Keratinocyte (primary cell): Measurements from ENCODE around the gene CACHD1. TPM values are rescaled to one million over a fixed set of nuclear protein-coding genes. Genes with fewer than 3 reads are reported as not detected.

Experiments
- DNase-seq: peaks from one replicate; pipeline ENCODE4 v3.0.0-alpha.2; 2011; ENCODE audit warnings: low read depth, missing footprints, low spot score
- FAIRE-seq: peaks from 2 replicates; lab custom pipeline; 2011; peaks lifted over from hg19 to GRCh38; lab: Jason Lieb, UNC
- H2AFZ ChIP-seq: 2 replicates; pipeline ENCODE4 v1.6.0; 2012; ENCODE audit warnings: low read length, control low read depth, inconsistent platforms; ENCODE audit not compliant: control insufficient read depth
- H3K27ac ChIP-seq: 2 replicates; pipeline ENCODE4 v1.5.1; 2011; ENCODE audit warnings: low read length; ENCODE audit not compliant: control insufficient read depth, insufficient read depth
- H3K27me3 ChIP-seq: 3 replicates; pipeline ENCODE4 v1.6.0; 2011; ENCODE audit warnings: low read length; ENCODE audit not compliant: control insufficient read depth, insufficient read depth; ENCODE audit errors: extremely low read depth
- H3K36me3 ChIP-seq, 2 experiments: 2 replicates in 1 of 2; 3 replicates in 1 of 2; pipeline ENCODE4 v1.5.1; 2011; ENCODE audit warnings: low read length in 2 of 2, mild to moderate bottlenecking in 1 of 2; ENCODE audit not compliant: control insufficient read depth in 2 of 2, insufficient read depth in 2 of 2; ENCODE audit errors: extremely low read depth in 1 of 2
- H3K4me1 ChIP-seq: 3 replicates; pipeline ENCODE4 v1.5.1; 2011; ENCODE audit warnings: low read length; ENCODE audit not compliant: control insufficient read depth, insufficient read depth; ENCODE audit errors: extremely low read depth
- H3K4me2 ChIP-seq: 3 replicates; pipeline ENCODE4 v1.6.0; 2011; ENCODE audit warnings: low read depth, low read length; ENCODE audit not compliant: control insufficient read depth, insufficient read depth; ENCODE audit errors: extremely low read depth
- H3K4me3 ChIP-seq, 3 experiments: fragments of 200-600 bp in 1 of 3; sonication (generic) in 1 of 3; 2 replicates in 2 of 3; 3 replicates in 1 of 3; pipeline ENCODE4 v1.5.1; 2011 to 2016; ENCODE audit warnings: low read length in 3 of 3, mild to moderate bottlenecking in 3 of 3, control low read depth in 2 of 3, inconsistent platforms in 1 of 3, low read depth in 1 of 3, mixed read lengths in 1 of 3, mixed run types in 1 of 3, moderate library complexity in 1 of 3; ENCODE audit not compliant: control insufficient read depth in 2 of 3, insufficient read depth in 2 of 3; ENCODE audit errors: extremely low read depth in 1 of 3
- H3K79me2 ChIP-seq: 2 replicates; pipeline ENCODE4 v1.6.0; 2012; ENCODE audit warnings: low read length; ENCODE audit not compliant: control insufficient read depth, insufficient read depth
- H3K9ac ChIP-seq: 3 replicates; pipeline ENCODE4 v1.6.0; 2011; ENCODE audit warnings: low read length; ENCODE audit not compliant: control insufficient read depth, insufficient read depth; ENCODE audit errors: extremely low read depth
- H3K9me1 ChIP-seq: 3 replicates; pipeline ENCODE4 v1.6.0; 2011; ENCODE audit warnings: low read length; ENCODE audit not compliant: control insufficient read depth, insufficient read depth; ENCODE audit errors: extremely low read depth
- H3K9me3 ChIP-seq: 2 replicates; pipeline ENCODE4 v1.5.1; 2012; ENCODE audit warnings: low read depth, low read length; ENCODE audit not compliant: control insufficient read depth
- H4K20me1 ChIP-seq: 3 replicates; pipeline ENCODE4 v1.6.0; 2011; ENCODE audit warnings: low read length; ENCODE audit not compliant: control insufficient read depth, insufficient read depth; ENCODE audit errors: extremely low read depth
- EZH2 ChIP-seq: IDR thresholded peaks from one replicate; pipeline ENCODE4 v1.6.1; 2012; ENCODE audit warnings: inconsistent platforms, mild to moderate bottlenecking, low read length, moderate library complexity
- dilution Hi-C: fragments of 300-500 bp; cut with MboI; formaldehyde crosslinking; loops from one replicate; pipeline ENCODE4 v1.7.0; 2020; ENCODE audit warnings: low sequenced_read_pairs; ENCODE audit not compliant: extremely low pct_ligation_motif_present
- polyA plus RNA-seq, 5 experiments: library from polyadenylated mRNA; depleted of rRNA in 3 of 5; stranded (reverse) in 3 of 5; stranded (forward) in 1 of 5; unstranded in 1 of 5; fragments of >200 nt; gene quantifications; 1 replicate in 1 of 5; 2 replicates in 3 of 5; 3 replicates in 1 of 5; pipeline versions ENCODE4 v1.2.1 to v1.2.3, GENCODE V29; 2011 to 2012; ENCODE audit warnings: missing spikeins in 2 of 5, low read depth in 1 of 5, low replicate concordance in 1 of 5
- TF ChIP-seq, protein P1 (sequence below), 3 experiments: IDR thresholded peaks in 1 of 3; conservative IDR thresholded peaks in 1 of 3; optimal IDR thresholded peaks in 1 of 3; 2 replicates in 2 of 3; 3 replicates in 1 of 3; pipeline versions ENCODE3 to v1.5.1; 2011; ENCODE audit warnings: low read length in 3 of 3, mild to moderate bottlenecking in 3 of 3, moderate library complexity in 2 of 3, control low read depth in 1 of 3, inconsistent platforms in 1 of 3; ENCODE audit not compliant: insufficient read depth in 2 of 3; ENCODE audit errors: extremely low read depth in 1 of 3

CACHD1 gene
- polyA plus RNA-seq, 1 donor (not counting 4 experiments of a cell fraction or from before 2014, with no cell fraction given) = 2.4 TPM

DNA sequence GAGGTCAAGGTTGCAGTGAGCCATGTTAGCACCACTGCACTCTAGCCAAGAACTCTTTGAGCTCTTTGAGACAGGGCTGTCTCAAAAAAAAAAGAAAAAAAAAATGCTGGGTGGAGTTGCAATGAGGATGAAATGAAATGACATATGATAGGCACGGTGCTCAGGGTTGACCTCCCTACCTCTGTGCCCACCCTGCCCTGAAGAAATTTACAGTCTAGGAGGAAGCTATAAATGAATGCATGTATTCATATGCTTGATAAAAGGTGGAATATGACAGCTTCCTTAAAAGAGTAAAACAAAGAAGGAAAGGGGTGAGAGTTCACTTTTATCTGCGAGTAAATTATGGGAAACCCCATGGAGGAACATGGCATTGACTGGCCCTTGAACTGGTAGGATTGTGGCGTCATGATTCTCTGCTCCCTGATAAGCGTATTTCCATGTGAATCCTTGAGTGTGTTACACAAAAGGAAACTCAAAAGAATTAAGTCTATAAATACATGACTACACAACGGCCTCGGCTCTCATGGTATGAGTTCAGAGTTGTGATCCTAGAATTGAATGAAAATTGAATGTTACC, 215.9 kb downstream of the CACHD1 start:
- TF ChIP-seq EZH2 = no peak
- TF ChIP-seq, protein P1, sequence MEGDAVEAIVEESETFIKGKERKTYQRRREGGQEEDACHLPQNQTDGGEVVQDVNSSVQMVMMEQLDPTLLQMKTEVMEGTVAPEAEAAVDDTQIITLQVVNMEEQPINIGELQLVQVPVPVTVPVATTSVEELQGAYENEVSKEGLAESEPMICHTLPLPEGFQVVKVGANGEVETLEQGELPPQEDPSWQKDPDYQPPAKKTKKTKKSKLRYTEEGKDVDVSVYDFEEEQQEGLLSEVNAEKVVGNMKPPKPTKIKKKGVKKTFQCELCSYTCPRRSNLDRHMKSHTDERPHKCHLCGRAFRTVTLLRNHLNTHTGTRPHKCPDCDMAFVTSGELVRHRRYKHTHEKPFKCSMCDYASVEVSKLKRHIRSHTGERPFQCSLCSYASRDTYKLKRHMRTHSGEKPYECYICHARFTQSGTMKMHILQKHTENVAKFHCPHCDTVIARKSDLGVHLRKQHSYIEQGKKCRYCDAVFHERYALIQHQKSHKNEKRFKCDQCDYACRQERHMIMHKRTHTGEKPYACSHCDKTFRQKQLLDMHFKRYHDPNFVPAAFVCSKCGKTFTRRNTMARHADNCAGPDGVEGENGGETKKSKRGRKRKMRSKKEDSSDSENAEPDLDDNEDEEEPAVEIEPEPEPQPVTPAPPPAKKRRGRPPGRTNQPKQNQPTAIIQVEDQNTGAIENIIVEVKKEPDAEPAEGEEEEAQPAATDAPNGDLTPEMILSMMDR (optimal IDR thresholded peaks at IDR 0.05 in 1 of 3, IDR thresholded peaks at IDR 0.05 in 1 of 3, conservative IDR thresholded peaks at IDR 0.05 in 1 of 3; ENCODE audit: extremely low read depth in 1 of 3, insufficient read depth in 2 of 3, low read length in 3 of 3) = no peak
- no peaks in the 10 kb centered on the region for H3K9me1 ChIP-seq
- no peaks in the 10 kb centered on the region for H3K27me3 ChIP-seq
- H2AFZ ChIP-seq = no peak overlapping the region
- FAIRE-seq = no peak
- H3K27ac ChIP-seq = no peak overlapping the region
- H3K4me1 ChIP-seq = no peaks in the 10 kb centered on the region
- dilution Hi-C loops = no loop called here
- no peak for DNase-seq
- no peak overlapping the region for H3K4me2 ChIP-seq
- no peaks in the 10 kb centered on the region for H3K36me3 ChIP-seq
- H3K9ac ChIP-seq = no peak overlapping the region
- no peaks in the 10 kb centered on the region for H3K9me3 ChIP-seq
- H4K20me1 ChIP-seq = no peaks in the 10 kb centered on the region
- no peaks in the 10 kb centered on the region for H3K79me2 ChIP-seq
- no peak overlapping the region for H3K4me3 ChIP-seq

- Histone ChIP-seq H3K9me3 (no peaks in the 10 kb centered on the region), H3K27ac (no peak overlapping the region), H3K9me1 (no peaks in the 10 kb centered on the region), H3K4me1 (peaks cover 5% of the 10 kb centered on the region), H3K4me3 (no peak overlapping the region), H2AFZ (no peak overlapping the region), H3K36me3 (no peaks in the 10 kb centered on the region), H3K4me2 (no peak overlapping the region), H3K27me3 (no peaks in the 10 kb centered on the region), H3K79me2 (no peaks in the 10 kb centered on the region), H4K20me1 (no peaks in the 10 kb centered on the region), H3K9ac (no peak overlapping the region)
- DNase-seq (no peak), FAIRE-seq (peak; percentile 89)
- dilution Hi-C loops = no loop called here
- TF ChIP-seq, protein P1 (optimal IDR thresholded peaks at IDR 0.05 in 1 of 3, IDR thresholded peaks at IDR 0.05 in 1 of 3, conservative IDR thresholded peaks at IDR 0.05 in 1 of 3; ENCODE audit: extremely low read depth in 1 of 3, insufficient read depth in 2 of 3, low read length in 3 of 3) = peak; percentile 72 to 80 (median 76)
- TF ChIP-seq EZH2 = no peak
These were observed 217.1 kb downstream of the CACHD1 start for GRCh38 chr1:64686828-64687724.
